Measurements from ENCODE around the gene RPS2.

RPS2 gene

GRCh38 chr16:1916640-1916990, 48.0 kb downstream of the RPS2 start:
- TF ChIP-seq CTCF (IDR thresholded peaks at IDR 0.05; ENCODE audit: low read depth, low read length) = no peak
- no peak overlapping the region for H3K4me3 ChIP-seq (ENCODE audit: low read depth, low read length)
- in situ Hi-C loops (cut with HindIII; ENCODE audit: low sequenced_read_pairs) = no loop called here
- DNase-seq (ENCODE audit: low read depth, low spot score) = no peak

- no peak for TF ChIP-seq CTCF (IDR thresholded peaks at IDR 0.05; ENCODE audit: low read depth, low read length)
- in situ Hi-C loops (cut with HindIII; ENCODE audit: low sequenced_read_pairs) = no loop called here
- no peak for DNase-seq (ENCODE audit: low read depth, low spot score)
- H3K4me3 ChIP-seq (ENCODE audit: low read depth, low read length) = no peak overlapping the region
Measured at GRCh38 chr16:1915732-1916639, 48.6 kb downstream of the RPS2 start.

- H3K4me3 ChIP-seq (ENCODE audit: low read depth, low read length) = no peak overlapping the region
- in situ Hi-C loops (cut with HindIII; ENCODE audit: low sequenced_read_pairs) = no loop called here
Measured at GRCh38 chr16:1914988-1915387, 49.6 kb downstream of the RPS2 start.

GRCh38 chr16:1914084-1914608, 50.5 kb downstream of the RPS2 start:
- no peak for DNase-seq (ENCODE audit: low read depth, low spot score)
- no peak for TF ChIP-seq CTCF (IDR thresholded peaks at IDR 0.05; ENCODE audit: low read depth, low read length)
- H3K4me3 ChIP-seq (ENCODE audit: low read depth, low read length) = no peak overlapping the region
- in situ Hi-C loops (cut with HindIII; ENCODE audit: low sequenced_read_pairs) = no loop called here

More at GRCh38 chr16:1914988-1915387, 49.6 kb downstream of the RPS2 start:
- DNase-seq (ENCODE audit: low read depth, low spot score) = no peak
- TF ChIP-seq CTCF (IDR thresholded peaks at IDR 0.05; ENCODE audit: low read depth, low read length) = no peak

- no peak overlapping the region for H3K4me3 ChIP-seq (ENCODE audit: low read depth, low read length)
- in situ Hi-C loops (cut with HindIII; ENCODE audit: low sequenced_read_pairs) = no loop called here
- no peak for TF ChIP-seq CTCF (IDR thresholded peaks at IDR 0.05; ENCODE audit: low read depth, low read length)
- no peak for DNase-seq (ENCODE audit: low read depth, low spot score)
Measured at GRCh38 chr16:1913327-1914083, 51.1 kb downstream of the RPS2 start.

- no peak for DNase-seq (ENCODE audit: low read depth, low spot score)
- TF ChIP-seq CTCF (IDR thresholded peaks at IDR 0.05; ENCODE audit: low read depth, low read length) = no peak
- in situ Hi-C loops (cut with HindIII; ENCODE audit: low sequenced_read_pairs) = no loop called here
- H3K4me3 ChIP-seq (ENCODE audit: low read depth, low read length) = no peak overlapping the region
Measured at GRCh38 chr16:1912215-1912543, 52.4 kb downstream of the RPS2 start.

Data from astrocyte of the spinal cord (primary cell).